Neural progenitor cell (in vitro differentiated cells): ENCODE results near the gene ITFG1.

Source experiments
- EZH2 ChIP-seq: fragments of 200-600 bp; sonication (generic); IDR thresholded peaks from 2 replicates; pipeline ENCODE4 v1.6.1; 2017; ENCODE audit warnings: antibody characterized with exemption, mild to moderate bottlenecking, moderate library complexity
- EZH2phosphoT487 ChIP-seq: fragments of 200-600 bp; sonication (generic); IDR thresholded peaks from 2 replicates; pipeline ENCODE4 v1.6.1; 2017; ENCODE audit warnings: antibody characterized with exemption
- TF ChIP-seq, protein P1 (sequence below): fragments of 200-600 bp; sonication (generic); IDR thresholded peaks from 2 replicates; pipeline ENCODE4 v1.5.1; 2017; ENCODE audit warnings: antibody characterized with exemption, mild to moderate bottlenecking

DNA sequence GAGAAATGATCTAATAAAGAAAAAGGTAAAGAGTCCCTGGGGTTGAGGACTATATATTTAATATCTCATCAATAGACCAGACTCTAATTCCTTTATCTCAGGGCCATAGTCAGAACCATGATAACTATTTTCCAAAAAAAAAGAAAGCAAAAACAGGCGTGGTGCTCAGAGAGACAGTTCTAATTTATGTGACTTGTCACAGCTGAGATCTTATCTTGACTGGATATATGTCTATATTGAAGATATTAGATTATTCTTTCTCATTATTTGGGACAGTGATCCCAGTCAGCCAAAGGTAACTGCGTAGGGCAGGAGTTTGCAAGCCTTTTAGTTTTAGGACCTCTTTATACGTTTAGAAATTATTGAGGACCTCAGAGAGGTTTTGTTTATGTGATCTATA lies 52.4 kb downstream of the ITFG1 start:
- TF ChIP-seq, protein P1, sequence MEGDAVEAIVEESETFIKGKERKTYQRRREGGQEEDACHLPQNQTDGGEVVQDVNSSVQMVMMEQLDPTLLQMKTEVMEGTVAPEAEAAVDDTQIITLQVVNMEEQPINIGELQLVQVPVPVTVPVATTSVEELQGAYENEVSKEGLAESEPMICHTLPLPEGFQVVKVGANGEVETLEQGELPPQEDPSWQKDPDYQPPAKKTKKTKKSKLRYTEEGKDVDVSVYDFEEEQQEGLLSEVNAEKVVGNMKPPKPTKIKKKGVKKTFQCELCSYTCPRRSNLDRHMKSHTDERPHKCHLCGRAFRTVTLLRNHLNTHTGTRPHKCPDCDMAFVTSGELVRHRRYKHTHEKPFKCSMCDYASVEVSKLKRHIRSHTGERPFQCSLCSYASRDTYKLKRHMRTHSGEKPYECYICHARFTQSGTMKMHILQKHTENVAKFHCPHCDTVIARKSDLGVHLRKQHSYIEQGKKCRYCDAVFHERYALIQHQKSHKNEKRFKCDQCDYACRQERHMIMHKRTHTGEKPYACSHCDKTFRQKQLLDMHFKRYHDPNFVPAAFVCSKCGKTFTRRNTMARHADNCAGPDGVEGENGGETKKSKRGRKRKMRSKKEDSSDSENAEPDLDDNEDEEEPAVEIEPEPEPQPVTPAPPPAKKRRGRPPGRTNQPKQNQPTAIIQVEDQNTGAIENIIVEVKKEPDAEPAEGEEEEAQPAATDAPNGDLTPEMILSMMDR = no peak
- TF ChIP-seq EZH2 (no peak), EZH2phosphoT487 (no peak)
